Measurements from ENCODE around the gene PLPPR1. TPM values are rescaled to one million over a fixed set of nuclear protein-coding genes. Genes with fewer than 3 reads are reported as not detected.

PLPPR1 gene
- total and polyA plus RNA-seq, 2 of the 13 experiments (the other 11 are each of a cell fraction or from before 2014, with no cell fraction given): 16.0 to 84.7 TPM

DNA sequence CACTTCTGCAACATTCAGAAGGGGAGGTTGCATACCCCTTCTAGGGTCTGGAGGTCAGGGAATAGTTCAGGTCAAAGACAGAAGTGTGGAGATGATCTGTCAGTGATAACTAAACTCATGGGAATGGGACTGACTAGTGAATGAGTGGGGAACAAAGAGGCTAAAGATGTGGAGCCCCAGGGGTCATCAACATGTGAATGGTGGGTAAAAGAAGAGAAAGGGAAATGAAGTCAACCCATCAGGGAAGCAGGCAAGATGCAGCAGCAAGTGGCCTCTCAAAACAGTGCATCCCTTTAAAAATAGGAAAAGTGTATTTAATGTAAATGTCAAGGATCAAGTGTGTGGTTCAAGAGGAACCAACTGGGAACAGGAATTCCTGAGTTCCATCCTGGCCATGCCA, 69.9 kb downstream of the PLPPR1 start:
- Histone ChIP-seq H4K20me1 (ENCODE audit: insufficient read depth, low read length) (no peaks in the 10 kb centered on the region), H3K27me3 (ENCODE audit: control insufficient read depth in 1 of 2, insufficient read depth in 2 of 2, low read length in 2 of 2) (no peaks in the 10 kb centered on the region), H3K9ac (ENCODE audit: insufficient read depth, low read depth, low read length) (no peak overlapping the region), H3K9me3 (ENCODE audit: low read length) (no peaks in the 10 kb centered on the region), H3K79me2 (ENCODE audit: insufficient read depth, low read length) (no peaks in the 10 kb centered on the region), H3K4me1 (ENCODE audit: insufficient read depth, low read length) (no peaks in the 10 kb centered on the region), H2AFZ (ENCODE audit: low read length) (no peak overlapping the region), H3K36me3 (replicated peaks in 1 of 2; ENCODE audit: control insufficient read depth in 1 of 2, insufficient read depth in 2 of 2, low read length in 2 of 2) (no peaks in the 10 kb centered on the region), H3K4me3 (replicated peaks in 1 of 3; ENCODE audit: insufficient read depth in 1 of 3, low read depth in 2 of 3, low read length in 3 of 3) (no peak overlapping the region), H3K27ac (ENCODE audit: extremely low read length, insufficient read depth, low read length) (no peak overlapping the region), H3K4me2 (ENCODE audit: low read depth, low read length) (no peak overlapping the region)
- DNase-seq (ENCODE audit: low spot score): no peak
- in situ Hi-C loops (cut with HindIII; ENCODE audit: extremely low pct_ligation_motif_present, low pct_unique_long_range_greater_than_20kb): no loop called here
- no peak for FAIRE-seq
- POLR2A ChIA-PET: no interaction called here
- CTCF ChIA-PET (ENCODE audit: low intra/inter-chr PET ratio, low total read pairs): no interaction called here
- TF ChIP-seq ATAD3A (CRISPR knock-in tag; IDR thresholded peaks at IDR 0.05): no peak
- TF ChIP-seq ZSCAN25 (CRISPR knock-in tag; IDR thresholded peaks at IDR 0.05): no peak
- no peak for TF ChIP-seq ZKSCAN1 (IDR thresholded peaks at IDR 0.05; ENCODE audit: low read length)
- TF ChIP-seq ZNF775 (CRISPR knock-in tag; IDR thresholded peaks at IDR 0.05; ENCODE audit: borderline replicate concordance): no peak
- no peak for TF ChIP-seq RXRB (CRISPR knock-in tag; IDR thresholded peaks at IDR 0.05; ENCODE audit: borderline replicate concordance)
- TF ChIP-seq, protein P1, sequence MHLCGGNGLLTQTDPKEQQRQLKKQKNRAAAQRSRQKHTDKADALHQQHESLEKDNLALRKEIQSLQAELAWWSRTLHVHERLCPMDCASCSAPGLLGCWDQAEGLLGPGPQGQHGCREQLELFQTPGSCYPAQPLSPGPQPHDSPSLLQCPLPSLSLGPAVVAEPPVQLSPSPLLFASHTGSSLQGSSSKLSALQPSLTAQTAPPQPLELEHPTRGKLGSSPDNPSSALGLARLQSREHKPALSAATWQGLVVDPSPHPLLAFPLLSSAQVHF (CRISPR knock-in tag; IDR thresholded peaks at IDR 0.05): no peak
- TF ChIP-seq ZNF468 (CRISPR knock-in tag; IDR thresholded peaks at IDR 0.05): no peak
- TF ChIP-seq, protein P2, sequence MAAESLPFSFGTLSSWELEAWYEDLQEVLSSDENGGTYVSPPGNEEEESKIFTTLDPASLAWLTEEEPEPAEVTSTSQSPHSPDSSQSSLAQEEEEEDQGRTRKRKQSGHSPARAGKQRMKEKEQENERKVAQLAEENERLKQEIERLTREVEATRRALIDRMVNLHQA (CRISPR knock-in tag; IDR thresholded peaks at IDR 0.05): no peak
- TF ChIP-seq, protein P3, sequence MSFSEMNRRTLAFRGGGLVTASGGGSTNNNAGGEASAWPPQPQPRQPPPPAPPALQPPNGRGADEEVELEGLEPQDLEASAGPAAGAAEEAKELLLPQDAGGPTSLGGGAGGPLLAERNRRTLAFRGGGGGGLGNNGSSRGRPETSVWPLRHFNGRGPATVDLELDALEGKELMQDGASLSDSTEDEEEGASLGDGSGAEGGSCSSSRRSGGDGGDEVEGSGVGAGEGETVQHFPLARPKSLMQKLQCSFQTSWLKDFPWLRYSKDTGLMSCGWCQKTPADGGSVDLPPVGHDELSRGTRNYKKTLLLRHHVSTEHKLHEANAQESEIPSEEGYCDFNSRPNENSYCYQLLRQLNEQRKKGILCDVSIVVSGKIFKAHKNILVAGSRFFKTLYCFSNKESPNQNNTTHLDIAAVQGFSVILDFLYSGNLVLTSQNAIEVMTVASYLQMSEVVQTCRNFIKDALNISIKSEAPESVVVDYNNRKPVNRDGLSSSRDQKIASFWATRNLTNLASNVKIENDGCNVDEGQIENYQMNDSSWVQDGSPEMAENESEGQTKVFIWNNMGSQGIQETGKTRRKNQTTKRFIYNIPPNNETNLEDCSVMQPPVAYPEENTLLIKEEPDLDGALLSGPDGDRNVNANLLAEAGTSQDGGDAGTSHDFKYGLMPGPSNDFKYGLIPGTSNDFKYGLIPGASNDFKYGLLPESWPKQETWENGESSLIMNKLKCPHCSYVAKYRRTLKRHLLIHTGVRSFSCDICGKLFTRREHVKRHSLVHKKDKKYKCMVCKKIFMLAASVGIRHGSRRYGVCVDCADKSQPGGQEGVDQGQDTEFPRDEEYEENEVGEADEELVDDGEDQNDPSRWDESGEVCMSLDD (CRISPR knock-in tag; IDR thresholded peaks at IDR 0.05; ENCODE audit: borderline replicate concordance): no peak
- TF ChIP-seq PCBP1 (IDR thresholded peaks at IDR 0.05; ENCODE audit: borderline replicate concordance, low read depth, low read length): no peak
- no peak for TF ChIP-seq RBM39 (IDR thresholded peaks at IDR 0.05; ENCODE audit: low read depth, low read length, poor library complexity, severe bottlenecking)
- BruUV-seq (replicated peaks): no TSS peak
- no peak for ATAC-seq
- intact Hi-C loops (cut with micrococcal nuclease; ENCODE audit: unreplicated experiment): no loop called here
